ENCODE results near the gene SERGEF.

The SERGEF gene

GRCh38 chr11:17779861-17780594, 232.8 kb downstream of the SERGEF start:
- no peak for DNase-seq

GRCh38 chr11:17778956-17779860, 233.6 kb downstream of the SERGEF start:
- DNase-seq = no peak

DNA sequence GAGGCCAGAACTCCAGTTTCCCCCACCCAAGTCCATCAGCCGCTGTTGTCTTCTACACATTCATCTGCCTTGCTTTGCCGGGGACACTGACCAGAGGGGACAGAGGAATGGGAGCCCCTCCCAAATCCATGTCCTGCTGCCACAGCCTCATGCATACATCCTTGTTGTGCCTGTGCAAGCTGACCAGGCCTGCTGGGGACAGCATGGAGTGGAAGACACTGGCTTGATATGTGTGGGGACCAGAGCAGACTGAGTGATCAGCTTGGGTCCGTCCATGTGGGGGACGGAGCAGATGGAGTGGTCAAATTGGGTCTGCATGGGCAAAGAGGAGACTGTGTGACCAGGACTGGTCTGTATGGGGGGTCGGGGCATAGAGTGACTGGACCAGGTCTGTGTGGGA, 234.5 kb downstream of the SERGEF start:
- DNase-seq = no peak

- DNase-seq = no peak
These were observed 235.1 kb downstream of the SERGEF start for GRCh38 chr11:17777738-17778091.

GRCh38 chr11:17777086-17777737, 235.6 kb downstream of the SERGEF start:
- no peak for DNase-seq

- no peak for DNase-seq
These were observed 236.5 kb downstream of the SERGEF start for GRCh38 chr11:17776212-17776875.

DNA sequence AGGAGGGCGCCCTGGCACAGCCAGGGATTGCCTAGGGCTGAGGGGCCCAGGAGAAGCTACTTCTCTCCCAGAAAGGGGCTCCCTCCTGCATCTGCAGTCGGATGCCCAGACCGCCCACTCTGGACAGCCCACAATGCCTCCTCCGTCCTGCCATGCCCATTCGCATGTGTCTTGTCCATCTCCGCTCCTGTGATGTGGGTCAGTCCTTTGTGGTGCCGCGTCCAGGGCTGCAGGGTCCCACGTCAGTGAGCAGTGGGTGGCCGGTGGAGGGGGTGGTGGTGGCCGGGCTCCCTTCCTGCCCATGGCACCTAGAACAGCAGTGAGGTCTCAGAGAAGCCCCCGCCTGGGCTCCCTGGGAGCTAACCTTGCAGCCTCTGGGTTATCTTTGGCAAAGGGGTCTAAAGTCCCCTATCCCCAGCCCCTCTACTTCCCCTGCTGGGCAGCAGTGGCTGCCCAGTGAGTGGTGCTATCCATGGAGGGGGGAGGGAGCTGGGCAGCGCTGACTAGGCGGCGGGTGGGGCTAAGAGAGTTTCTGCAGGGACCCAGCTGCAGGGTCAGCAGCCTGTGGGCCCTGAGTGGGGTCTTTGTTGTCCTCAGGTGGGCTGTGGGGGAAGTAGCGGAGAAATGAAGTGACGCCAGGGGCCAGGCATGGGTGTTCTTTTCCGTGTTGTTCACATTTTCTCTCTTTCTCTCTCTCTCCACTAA, 237.2 kb downstream of the SERGEF start:
- no peak for DNase-seq

DNA sequence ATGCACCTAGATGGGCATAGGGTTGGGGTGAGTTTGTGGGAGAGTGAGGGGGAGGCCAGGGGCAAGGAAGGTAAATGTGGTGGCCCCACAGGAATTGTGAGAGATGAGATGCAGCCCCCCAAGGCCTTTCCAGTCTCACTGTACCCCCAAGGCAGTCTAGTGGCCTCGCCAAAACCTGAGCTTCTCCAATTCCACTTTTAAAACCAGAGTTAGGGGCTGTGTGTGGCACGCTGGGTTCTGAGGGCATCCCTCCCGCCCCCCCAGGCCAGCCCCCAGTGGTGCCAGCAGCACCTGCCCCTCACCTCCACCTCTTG, 237.9 kb downstream of the SERGEF start:
- no peak for DNase-seq

- DNase-seq = no peak
These were observed 238.4 kb downstream of the SERGEF start for GRCh38 chr11:17774232-17775034.

- DNase-seq = no peak
These were observed 239.2 kb downstream of the SERGEF start for GRCh38 chr11:17773674-17774073.

DNA sequence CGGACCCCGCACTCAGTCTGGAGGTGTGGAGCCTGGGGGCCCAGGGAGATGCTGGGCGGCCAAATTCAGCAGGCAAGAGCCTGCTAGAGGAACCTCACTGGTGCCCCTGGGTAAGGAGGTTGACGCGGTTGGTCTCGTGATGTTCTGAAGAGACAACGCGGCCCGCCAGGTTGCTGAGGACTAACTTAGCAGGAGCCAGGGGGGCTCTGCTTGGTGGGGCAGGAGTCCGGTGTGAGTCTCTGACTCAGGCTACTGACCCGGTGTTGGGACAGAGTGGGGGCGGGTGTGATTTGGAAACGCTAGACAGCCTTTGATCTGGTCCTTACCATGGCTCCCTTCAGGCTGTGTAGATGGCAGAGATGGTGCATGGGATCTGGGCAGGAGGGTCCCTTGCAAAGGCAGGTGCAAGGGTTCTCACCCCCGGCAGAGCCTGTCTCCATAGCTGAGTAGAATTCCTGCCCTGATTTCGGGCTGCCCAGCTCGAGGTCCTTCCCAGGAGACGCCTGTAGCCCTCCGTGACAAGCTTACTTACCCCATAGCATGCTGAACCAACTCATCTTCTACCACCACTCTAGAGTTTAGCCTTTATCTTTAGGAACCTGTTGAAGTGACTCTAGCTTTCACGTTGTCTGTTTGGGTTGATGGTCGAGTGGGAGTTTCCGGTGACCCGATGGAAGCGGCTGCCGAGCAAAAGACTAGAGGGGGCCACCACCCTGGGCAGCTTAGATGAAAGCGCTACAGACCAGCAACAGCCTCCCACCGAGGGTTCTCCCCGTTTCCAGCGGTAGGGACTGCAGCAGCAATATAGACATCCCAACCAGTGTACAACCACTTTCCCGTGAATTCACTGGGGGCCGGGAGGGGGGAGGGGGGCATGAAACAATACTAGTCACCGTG, 239.9 kb downstream of the SERGEF start:
- no peak for DNase-seq

DNA sequence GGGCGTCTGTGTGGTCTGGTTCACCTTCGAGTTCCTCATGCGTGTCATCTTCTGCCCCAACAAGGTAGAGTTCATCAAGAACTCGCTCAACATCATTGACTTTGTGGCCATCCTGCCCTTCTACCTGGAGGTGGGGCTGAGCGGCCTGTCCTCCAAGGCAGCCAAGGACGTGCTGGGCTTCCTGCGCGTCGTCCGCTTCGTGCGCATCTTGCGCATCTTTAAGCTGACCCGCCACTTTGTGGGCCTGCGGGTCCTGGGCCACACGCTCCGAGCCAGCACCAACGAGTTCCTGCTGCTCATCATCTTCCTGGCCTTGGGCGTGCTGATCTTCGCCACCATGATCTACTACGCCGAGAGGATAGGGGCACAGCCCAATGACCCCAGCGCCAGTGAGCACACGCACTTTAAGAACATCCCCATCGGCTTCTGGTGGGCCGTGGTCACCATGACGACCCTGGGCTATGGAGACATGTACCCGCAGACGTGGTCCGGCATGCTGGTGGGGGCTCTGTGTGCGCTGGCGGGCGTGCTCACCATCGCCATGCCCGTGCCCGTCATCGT, 240.9 kb downstream of the SERGEF start:
- DNase-seq = no peak

DNA sequence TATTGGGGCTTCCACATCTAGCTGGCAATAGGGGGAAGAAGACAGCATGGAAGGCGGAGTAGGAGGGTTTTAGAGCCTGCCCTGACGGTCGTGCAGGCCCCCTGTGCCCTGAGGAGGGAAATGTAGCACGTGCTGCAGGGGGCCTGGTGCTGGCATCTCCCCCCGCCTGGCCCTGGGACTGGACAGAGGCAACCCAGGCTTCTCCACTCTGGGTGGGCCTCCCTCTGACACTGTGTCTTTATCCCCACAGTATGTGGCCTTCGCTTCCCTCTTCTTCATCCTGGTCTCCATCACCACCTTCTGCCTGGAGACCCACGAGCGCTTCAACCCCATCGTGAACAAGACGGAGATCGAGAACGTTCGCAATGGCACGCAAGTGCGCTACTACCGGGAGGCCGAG, 241.4 kb downstream of the SERGEF start:
- no peak for DNase-seq

DNA sequence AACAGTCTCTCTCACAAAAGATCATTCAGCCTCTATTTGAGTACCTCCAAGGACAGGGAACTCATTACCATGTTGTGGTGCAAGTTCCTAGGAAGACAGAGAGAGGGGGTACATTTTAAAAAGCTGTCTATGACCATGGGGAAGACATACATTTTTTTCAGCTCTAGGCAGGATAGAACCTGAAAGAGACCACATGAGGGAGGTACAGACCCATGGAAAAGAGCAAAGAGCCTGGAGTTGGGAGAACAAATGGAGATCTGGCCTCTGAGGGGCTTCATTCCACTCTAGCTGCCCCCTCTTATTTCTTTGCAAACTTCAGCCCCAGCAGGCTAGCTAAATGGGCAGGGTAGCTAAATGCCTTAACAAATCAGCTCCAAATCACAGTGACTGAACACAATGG, 241.9 kb downstream of the SERGEF start:
- DNase-seq = no peak

GRCh38 chr11:17770048-17770652, 242.7 kb downstream of the SERGEF start:
- no peak for DNase-seq

- DNase-seq = no peak
These were observed 243.6 kb downstream of the SERGEF start for GRCh38 chr11:17769218-17769617.

DNA sequence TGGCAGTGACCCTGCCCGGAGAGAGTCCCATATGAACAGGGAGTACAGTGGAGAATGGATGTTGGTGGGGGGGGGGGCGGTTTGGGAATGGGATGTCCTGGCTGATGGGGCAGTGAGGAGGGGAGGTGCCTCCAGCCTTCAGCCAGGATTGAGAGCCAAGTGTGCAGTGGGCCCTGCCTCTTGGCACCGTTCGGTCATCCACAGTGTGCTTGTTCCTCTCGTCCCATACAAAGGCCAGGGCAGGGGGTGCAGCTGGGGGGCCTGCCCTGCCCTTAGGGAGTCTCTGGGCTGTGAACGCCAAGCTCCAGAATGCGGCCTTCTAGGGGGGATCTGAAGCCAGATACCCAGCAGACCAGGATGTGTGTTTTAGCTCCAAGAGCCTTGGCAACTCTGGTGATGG, 244.3 kb downstream of the SERGEF start:
- DNase-seq = no peak

- DNase-seq = no peak
These were observed 244.9 kb downstream of the SERGEF start for GRCh38 chr11:17767914-17768313.

DNA sequence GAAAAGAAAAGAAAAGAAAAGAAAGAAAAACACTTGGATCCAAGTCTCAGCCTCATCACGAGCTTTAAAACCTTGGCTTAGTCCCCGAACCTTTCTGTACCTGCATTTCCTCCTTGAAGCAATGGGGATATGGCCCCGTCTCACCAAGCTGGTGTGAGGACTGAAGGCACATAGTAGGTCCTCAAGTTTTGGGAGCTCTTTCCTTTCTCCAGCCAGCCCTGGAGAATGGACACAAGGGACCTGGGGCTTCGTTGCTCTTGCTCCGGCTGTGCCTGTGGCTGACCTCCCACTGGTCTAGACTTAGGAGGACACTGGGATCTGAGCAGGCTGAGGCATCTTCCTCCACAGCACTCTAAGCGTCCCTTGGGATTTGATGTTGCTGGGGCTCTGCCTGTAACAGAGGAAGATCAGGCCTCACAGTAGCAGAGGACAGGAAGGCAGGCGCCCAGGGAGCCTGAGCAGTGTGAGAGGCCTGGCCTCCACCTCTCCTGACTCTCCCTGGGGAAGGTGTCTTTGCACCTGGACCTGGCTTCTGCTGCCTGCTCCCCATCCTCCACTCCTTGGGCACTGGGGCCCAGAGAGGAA, 245.5 kb downstream of the SERGEF start:
- DNase-seq = no peak

DNA sequence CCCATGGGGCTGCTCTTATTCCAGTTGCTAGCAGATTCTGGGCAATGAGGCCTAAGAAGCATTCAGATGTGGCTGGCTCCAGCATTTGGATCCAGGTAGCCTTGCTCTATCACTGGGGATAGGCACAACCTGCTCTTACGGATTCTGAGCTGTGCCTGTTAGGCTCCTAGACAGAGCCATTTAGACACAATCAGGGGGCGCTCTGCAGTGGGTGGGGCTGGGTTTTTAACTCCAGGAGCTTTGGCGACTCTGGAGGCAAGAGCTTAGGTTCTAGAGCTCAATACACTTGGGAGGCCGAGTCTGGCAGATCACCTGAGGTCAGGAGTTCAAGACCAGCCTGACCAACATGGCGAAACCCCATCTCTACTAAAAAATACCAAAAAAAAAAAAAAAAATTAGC, 246.3 kb downstream of the SERGEF start:
- no peak for DNase-seq

All from NCI-H187 (cell line).